Activated naive CD4-positive, alpha-beta T cell treated with anti-CD3 and anti-CD28 coated beads for 36 hours (primary cell): ENCODE results near the gene SRSF3. TPM values are rescaled to one million over a fixed set of nuclear protein-coding genes. Genes with fewer than 3 reads are reported as not detected.
"Not testable (repeated sequence)": the region's sequence is repeated elsewhere in the genome, so short reads cannot be mapped to it uniquely, and the experiment has no call there.

Source experiments
- CTCF ChIA-PET: fragments of 350-600 bp; sonication (Branson Sonifier 250); formaldehyde crosslinking; loops from one replicate; lab custom pipeline; 2021; ENCODE audit warnings: antibody characterized with exemption; lab: Charles Lee
- DNase-seq: peaks from one replicate; pipeline ENCODE4 v3.0.0-alpha.2; 2020
- H3K27ac Mint-ChIP-seq: one replicate; pipeline ENCODE4 v1.8.0; 2021; ENCODE audit warnings: mild to moderate bottlenecking, mixed read lengths
- H3K27me3 Mint-ChIP-seq: one replicate; pipeline ENCODE4 v1.8.0; 2021; ENCODE audit warnings: low read depth, mixed read lengths
- H3K36me3 Mint-ChIP-seq: one replicate; pipeline ENCODE4 v1.8.0; 2021; ENCODE audit warnings: low read depth, mixed read lengths
- H3K4me1 Mint-ChIP-seq: one replicate; pipeline ENCODE4 v1.8.0; 2021; ENCODE audit warnings: low read depth, mixed read lengths
- H3K4me3 Mint-ChIP-seq: one replicate; pipeline ENCODE4 v1.8.0; 2021; ENCODE audit warnings: mild to moderate bottlenecking, moderate library complexity, mixed read lengths
- H3K9me3 Mint-ChIP-seq: one replicate; pipeline ENCODE4 v1.8.0; 2021; ENCODE audit warnings: mixed read lengths
- intact Hi-C: fragments of 100-400 bp; cut with micrococcal nuclease; formaldehyde crosslinking; loops from one replicate; pipeline ENCODE4 v1.15.1; 2023
- total RNA-seq, 2 experiments: library from RNA; stranded (reverse); gene quantifications; one replicate each; pipeline ENCODE4 v1.2.3, GENCODE V29; 2021

SRSF3 gene
- total RNA-seq, 2 experiments from 2014 or later = 250 to 269 TPM

GRCh38 chr6:36560822-36561221 lies 33.3 kb upstream of the SRSF3 start:
- H3K4me3 Mint-ChIP-seq = no peak overlapping the region
- CTCF ChIA-PET = interaction anchor here (0.5 to 0.8 kb wide), 4 partner anchors 19 to 1342 kb away, joined by 3 read pairs; no protein-coding TSS in a partner anchor
- H3K27ac Mint-ChIP-seq = no peak overlapping the region
- DNase-seq = no peak
- H3K36me3 Mint-ChIP-seq = no peaks in the 10 kb centered on the region
- no peaks in the 10 kb centered on the region for H3K9me3 Mint-ChIP-seq
- no peaks in the 10 kb centered on the region for H3K4me1 Mint-ChIP-seq
- intact Hi-C loops = no loop called here
- no peaks in the 10 kb centered on the region for H3K27me3 Mint-ChIP-seq

- CTCF ChIA-PET = no interaction called here
- no peaks in the 10 kb centered on the region for H3K9me3 Mint-ChIP-seq
- intact Hi-C loops = no loop called here
- H3K4me1 Mint-ChIP-seq = no peaks in the 10 kb centered on the region
- no peak overlapping the region for H3K27ac Mint-ChIP-seq
- no peak for DNase-seq
- no peak overlapping the region for H3K4me3 Mint-ChIP-seq
- no peaks in the 10 kb centered on the region for H3K27me3 Mint-ChIP-seq
- H3K36me3 Mint-ChIP-seq = no peaks in the 10 kb centered on the region
Observed at GRCh38 chr6:36563237-36563927, 30.8 kb upstream of the SRSF3 start.

DNA sequence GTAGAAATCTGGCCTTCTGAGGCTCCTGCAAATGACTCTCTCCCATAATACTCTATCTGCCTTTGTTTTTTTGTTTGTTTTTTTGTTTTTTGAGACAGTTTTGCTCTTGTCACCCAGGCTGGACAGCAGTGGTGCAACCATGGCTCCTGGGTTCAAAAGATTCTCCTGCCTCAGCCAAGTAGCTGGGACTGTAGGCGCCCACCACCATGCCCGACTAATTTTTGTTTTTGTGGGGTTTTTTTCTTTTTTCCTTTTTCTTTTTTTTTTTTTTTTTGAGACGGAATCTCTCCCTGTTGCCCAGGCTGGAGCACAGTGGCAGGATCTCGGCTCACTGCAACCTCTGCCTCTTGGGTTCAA lies 30.3 kb upstream of the SRSF3 start:
- Mint-ChIP-seq H3K9me3 (no peaks in the 10 kb centered on the region), H3K27ac (no peak overlapping the region), H3K27me3 (no peaks in the 10 kb centered on the region), H3K4me1 (no peaks in the 10 kb centered on the region), H3K4me3 (no peak overlapping the region), H3K36me3 (no peaks in the 10 kb centered on the region)
- intact Hi-C loops = no loop called here
- no peak for DNase-seq
- CTCF ChIA-PET = no interaction called here

DNA sequence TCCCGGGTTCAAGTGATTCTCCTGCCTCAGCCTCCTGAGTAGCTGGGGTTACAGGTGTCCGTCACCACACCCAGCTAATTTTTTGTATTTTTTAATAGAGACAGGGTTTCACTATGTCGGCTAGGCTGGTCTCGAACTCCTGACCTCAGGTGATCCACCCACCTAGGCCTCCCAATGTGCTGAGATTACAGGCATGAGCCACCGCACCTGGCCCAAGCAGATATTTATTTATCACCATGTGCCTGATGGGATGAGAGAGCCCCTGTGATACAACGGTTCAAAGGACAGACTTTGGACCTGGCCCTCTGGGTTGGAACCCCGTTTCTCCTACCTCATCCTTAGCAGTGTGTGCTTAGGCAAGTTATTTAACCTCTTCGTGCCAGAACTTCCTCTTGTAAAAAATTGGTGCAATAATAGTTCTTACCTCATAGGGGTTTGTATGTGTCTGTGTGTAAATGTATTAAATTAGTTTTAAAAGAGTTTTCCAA lies 27.7 kb upstream of the SRSF3 start:
- Mint-ChIP-seq H3K27me3 (no peaks in the 10 kb centered on the region), H3K27ac (no peak overlapping the region), H3K9me3 (no peaks in the 10 kb centered on the region), H3K4me3 (no peak overlapping the region), H3K36me3 (no peaks in the 10 kb centered on the region), H3K4me1 (no peaks in the 10 kb centered on the region)
- DNase-seq = no peak
- intact Hi-C loops = no loop called here
- CTCF ChIA-PET = interaction anchor here (0.9 to 1.4 kb wide), 2 partner anchors 9 to 14 kb away, joined by 3 read pairs; no protein-coding TSS in a partner anchor

DNA sequence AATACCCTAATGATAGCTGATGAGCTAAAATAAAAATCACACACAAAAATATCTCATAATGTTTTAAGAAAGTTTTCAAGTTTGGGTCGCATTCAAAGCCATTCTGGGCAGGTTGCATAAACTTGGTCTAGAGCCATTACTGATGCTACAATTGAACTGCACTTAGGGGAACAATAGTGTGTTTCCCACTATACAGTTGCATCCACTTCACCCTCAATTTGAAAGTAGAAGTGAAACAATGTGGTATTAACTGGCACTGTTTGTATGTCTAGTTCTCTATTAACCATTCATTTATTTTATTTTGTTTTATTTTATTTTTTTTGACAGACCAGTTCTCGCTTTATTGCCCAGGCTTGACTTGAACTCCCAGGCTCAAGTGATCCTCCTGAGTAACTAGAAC lies 23.9 kb upstream of the SRSF3 start:
- intact Hi-C loops = no loop called here
- no peak overlapping the region for H3K27ac Mint-ChIP-seq
- CTCF ChIA-PET = no interaction called here
- H3K36me3 Mint-ChIP-seq = no peaks in the 10 kb centered on the region
- no peak overlapping the region for H3K4me3 Mint-ChIP-seq
- no peaks in the 10 kb centered on the region for H3K9me3 Mint-ChIP-seq
- no peaks in the 10 kb centered on the region for H3K4me1 Mint-ChIP-seq
- DNase-seq = no peak
- H3K27me3 Mint-ChIP-seq = no peaks in the 10 kb centered on the region

GRCh38 chr6:36571122-36572043 lies 22.8 kb upstream of the SRSF3 start:
- CTCF ChIA-PET = interaction anchor here (0.7 kb wide), 1 partner anchor 15 kb away, joined by 5 read pairs; no protein-coding TSS in a partner anchor
- no peak overlapping the region for H3K27ac Mint-ChIP-seq
- intact Hi-C loops = no loop called here
- DNase-seq = no peak
- no peak overlapping the region for H3K4me3 Mint-ChIP-seq
- H3K36me3 Mint-ChIP-seq = no peaks in the 10 kb centered on the region
- H3K4me1 Mint-ChIP-seq = no peaks in the 10 kb centered on the region
- no peaks in the 10 kb centered on the region for H3K27me3 Mint-ChIP-seq
- H3K9me3 Mint-ChIP-seq = no peaks in the 10 kb centered on the region

DNA sequence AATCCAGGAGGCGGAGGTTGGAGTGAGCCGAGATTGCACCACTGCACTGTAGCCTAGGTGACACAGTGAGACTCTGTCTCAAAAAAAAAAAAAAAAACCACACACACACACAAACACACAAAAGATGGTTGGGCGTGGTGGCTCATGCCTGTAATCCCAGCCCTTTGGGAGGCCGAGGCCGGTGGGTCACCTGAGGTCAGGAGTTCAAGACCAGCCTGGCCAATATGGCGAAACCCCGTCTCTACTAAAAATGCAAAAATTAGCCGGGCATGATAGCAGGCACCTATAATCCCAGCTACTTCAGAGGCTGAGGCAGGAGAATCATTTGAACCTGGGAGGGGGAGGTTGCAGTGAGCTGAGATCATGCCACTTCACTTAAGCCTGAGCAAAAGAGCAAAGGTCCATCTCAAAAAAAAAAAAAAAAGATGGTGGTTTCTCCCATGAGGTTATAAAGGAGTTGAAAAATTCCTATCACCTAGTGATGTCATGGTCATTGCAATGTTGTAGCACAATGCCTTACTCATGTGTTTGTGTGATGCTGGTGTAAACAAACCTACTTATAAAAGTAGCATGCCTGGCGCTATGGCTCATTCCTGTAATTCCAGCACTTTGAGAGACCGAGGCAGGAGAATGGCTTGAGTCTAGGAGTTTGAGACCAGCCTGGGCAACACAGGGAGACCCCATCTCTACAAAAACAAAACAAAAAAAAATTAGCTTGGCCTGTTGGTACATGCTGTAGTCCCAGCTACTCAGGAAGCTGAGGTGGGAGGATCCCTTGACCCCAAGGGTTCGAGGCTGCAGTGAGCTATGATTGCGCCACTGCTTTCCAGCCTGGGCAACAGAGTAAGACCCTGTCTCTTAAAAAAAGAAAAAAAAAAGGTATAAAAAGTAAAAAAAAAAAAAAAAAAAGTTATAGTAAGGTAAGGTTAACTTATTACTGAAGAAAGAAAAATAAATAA lies 21.5 kb upstream of the SRSF3 start:
- CTCF ChIA-PET = interaction anchor here (0.7 kb wide), 1 partner anchor 14 kb away, joined by 3 read pairs; no protein-coding TSS in a partner anchor
- H3K4me1 Mint-ChIP-seq, H3K27ac Mint-ChIP-seq, H3K4me3 Mint-ChIP-seq, DNase-seq, H3K27me3 Mint-ChIP-seq, H3K9me3 Mint-ChIP-seq, H3K36me3 Mint-ChIP-seq, intact Hi-C loops: not testable (repeated sequence)

DNA sequence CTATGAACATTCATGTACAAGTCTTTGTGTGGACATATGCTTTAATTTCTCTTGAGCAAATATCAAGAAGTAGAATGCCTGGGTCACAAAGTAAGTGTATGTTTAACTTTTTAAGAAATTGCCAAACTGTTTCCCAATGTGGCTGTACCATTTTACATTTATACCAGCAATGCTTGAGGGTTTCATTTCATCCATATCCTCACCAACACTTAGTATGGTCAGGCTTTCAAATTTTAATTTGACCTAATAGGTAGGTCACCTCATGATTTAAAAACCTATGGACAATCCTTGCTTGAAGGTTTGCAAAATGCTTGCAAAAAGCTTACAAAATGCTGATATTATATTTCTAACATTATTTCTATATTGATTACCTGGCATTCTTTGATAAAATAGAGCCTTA lies 19.5 kb upstream of the SRSF3 start:
- intact Hi-C loops = no loop called here
- no peak overlapping the region for H3K27ac Mint-ChIP-seq
- DNase-seq = no peak
- no peaks in the 10 kb centered on the region for H3K36me3 Mint-ChIP-seq
- no peaks in the 10 kb centered on the region for H3K27me3 Mint-ChIP-seq
- H3K4me1 Mint-ChIP-seq = peaks cover 5% of the 10 kb centered on the region
- CTCF ChIA-PET = interaction anchor here (1.4 kb wide), 1 partner anchor 9 kb away, joined by 3 read pairs; no protein-coding TSS in a partner anchor
- H3K9me3 Mint-ChIP-seq = no peaks in the 10 kb centered on the region
- no peak overlapping the region for H3K4me3 Mint-ChIP-seq

GRCh38 chr6:36576578-36576977 lies 17.6 kb upstream of the SRSF3 start:
- Mint-ChIP-seq H3K36me3 (no peaks in the 10 kb centered on the region), H3K9me3 (no peaks in the 10 kb centered on the region), H3K4me1 (peaks cover 6% of the 10 kb centered on the region), H3K27ac (no peak overlapping the region), H3K4me3 (no peak overlapping the region), H3K27me3 (no peaks in the 10 kb centered on the region)
- DNase-seq = no peak
- CTCF ChIA-PET = interaction anchor here (1.1 to 1.3 kb wide), 2 partner anchors 17 to 23 kb away, joined by 3 read pairs; no protein-coding TSS in a partner anchor
- intact Hi-C loops = no loop called here

DNA sequence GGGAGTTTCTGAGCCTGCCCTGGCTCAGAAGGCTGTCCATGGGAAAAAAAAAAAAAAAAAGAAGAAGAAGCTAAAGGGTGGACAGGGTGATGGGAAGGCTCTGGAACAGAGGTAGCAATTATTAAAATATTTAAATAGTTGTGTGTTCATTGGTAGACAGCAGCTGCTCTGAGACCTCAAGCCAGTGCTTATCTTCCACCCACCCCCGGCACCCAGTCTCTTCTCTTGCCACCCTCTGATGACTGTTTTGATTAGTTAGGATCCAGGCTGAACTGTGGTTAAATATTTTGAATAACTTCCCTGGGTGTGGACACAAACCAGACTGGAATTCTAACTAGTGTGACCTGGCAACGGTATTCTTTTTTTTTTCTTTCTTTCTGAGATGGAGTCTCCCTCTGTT lies 16.9 kb upstream of the SRSF3 start:
- Mint-ChIP-seq H3K4me3 (no peak overlapping the region), H3K27me3 (no peaks in the 10 kb centered on the region), H3K4me1 (peaks cover 6% of the 10 kb centered on the region), H3K9me3 (no peaks in the 10 kb centered on the region), H3K27ac (no peak overlapping the region), H3K36me3 (no peaks in the 10 kb centered on the region)
- DNase-seq = no peak
- intact Hi-C loops = no loop called here
- CTCF ChIA-PET = interaction anchor here (1.1 kb wide), 1 partner anchor 18 kb away, joined by 3 read pairs; no protein-coding TSS in a partner anchor

DNA sequence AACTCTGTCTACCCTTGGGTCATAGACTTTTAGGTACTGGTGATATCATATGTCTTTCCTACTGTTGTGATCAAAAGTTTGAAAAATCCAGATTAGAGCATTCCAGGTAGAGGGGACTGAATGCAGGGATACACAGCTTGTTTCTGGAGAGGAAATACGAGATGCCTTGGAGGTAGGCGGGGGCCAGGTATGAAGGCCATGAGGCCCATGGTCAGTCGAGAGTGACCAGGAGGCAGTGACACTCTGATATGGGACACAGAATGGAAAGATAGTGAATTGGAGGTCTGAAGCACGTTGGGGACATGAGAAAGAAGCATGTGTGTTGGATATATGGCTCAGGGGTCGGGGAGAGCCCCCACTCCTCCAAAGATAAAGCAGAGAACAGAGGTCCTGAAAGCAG lies 16.1 kb upstream of the SRSF3 start:
- CTCF ChIA-PET = no interaction called here
- intact Hi-C loops = no loop called here
- H3K27ac Mint-ChIP-seq = no peak overlapping the region

More for the DNA sequence above, 16.1 kb upstream of the SRSF3 start:
- Mint-ChIP-seq H3K9me3 (no peaks in the 10 kb centered on the region), H3K4me1 (peaks cover 6% of the 10 kb centered on the region), H3K36me3 (no peaks in the 10 kb centered on the region), H3K4me3 (no peak overlapping the region), H3K27me3 (no peaks in the 10 kb centered on the region)
- DNase-seq = no peak
